IMR-90 (cell line): Measurements from ENCODE around the gene SART1. TPM values are rescaled to one million over a fixed set of nuclear protein-coding genes. Genes with fewer than 3 reads are reported as not detected.

Source experiments
- ATAC-seq: fragments of 200-7000 bp; cut with Tn5 transposase; 2 replicates; pipeline ENCODE4 v1.9.1; 2020; ENCODE audit warnings: low read depth, mild to moderate bottlenecking, moderate library complexity
- BruUV-seq: library from RNA; stranded (reverse); fragments of 400-500 nt; replicated peaks from 2 replicates; lab custom pipeline; 2021; lab: Mats Ljungman, UMichigan
- CTCF ChIA-PET: fragments of 300-600 bp; formaldehyde crosslinking; extraction: SDS; loops from one replicate; lab custom pipeline; 2021; ENCODE audit warnings: antibody characterized with exemption; lab: Yijun Ruan, JAX
- POLR2A ChIA-PET: fragments of 300-600 bp; sonication (Branson Sonifier 250); formaldehyde crosslinking; loops from one replicate; lab custom pipeline; 2022; ENCODE audit warnings: antibody characterized with exemption; ENCODE audit not compliant: unreplicated experiment; lab: Charles Lee
- DNase-seq: peaks from one replicate; pipeline ENCODE4 v3.0.0; 2013
- H2AFZ ChIP-seq: replicated peaks from 2 replicates; pipeline ENCODE3; 2013; ENCODE audit warnings: low read length, mild to moderate bottlenecking; ENCODE audit not compliant: poor library complexity
- H2AK5ac ChIP-seq: 2 replicates; pipeline ENCODE4 v1.6.1; 2013; ENCODE audit warnings: low read depth, low read length, inconsistent platforms
- H2AK9ac ChIP-seq: replicated peaks from 2 replicates; pipeline ENCODE3; 2013; ENCODE audit warnings: mild to moderate bottlenecking, low read depth, low read length, moderate library complexity; ENCODE audit not compliant: poor library complexity
- H2BK120ac ChIP-seq: 2 replicates; pipeline ENCODE4 v1.6.1; 2013; ENCODE audit warnings: low read depth, low read length, inconsistent platforms
- H2BK15ac ChIP-seq: 3 replicates; pipeline ENCODE4 v1.6.1; 2013; ENCODE audit warnings: low read depth, low read length, inconsistent platforms
- H2BK20ac ChIP-seq: 2 replicates; pipeline ENCODE4 v1.6.1; 2013; ENCODE audit warnings: low read depth, mild to moderate bottlenecking, inconsistent platforms, low read length, moderate library complexity
- H2BK5ac ChIP-seq: 2 replicates; pipeline ENCODE4 v1.6.1; 2013; ENCODE audit warnings: mild to moderate bottlenecking, low read depth, low read length, inconsistent platforms; ENCODE audit not compliant: poor library complexity, severe bottlenecking
- H3K14ac ChIP-seq: replicated peaks from 2 replicates; pipeline ENCODE4 v1.6.1; 2013; ENCODE audit warnings: low read depth, low read length, inconsistent platforms
- H3K18ac ChIP-seq: 2 replicates; pipeline ENCODE4 v1.6.1; 2013; ENCODE audit warnings: low read depth, low read length, control low read depth
- H3K23ac ChIP-seq: 2 replicates; pipeline ENCODE4 v1.6.1; 2013; ENCODE audit warnings: low read depth, low read length, inconsistent platforms
- H3K27ac ChIP-seq: 2 replicates; pipeline ENCODE4 v1.5.1; 2013; ENCODE audit warnings: mild to moderate bottlenecking, control low read depth, low read length; ENCODE audit not compliant: insufficient read depth
- H3K27me3 ChIP-seq: 2 replicates; pipeline ENCODE4 v1.6.1; 2013; ENCODE audit warnings: low read length; ENCODE audit not compliant: control insufficient read depth, insufficient read depth
- H3K36me3 ChIP-seq: 2 replicates; pipeline ENCODE4 v1.6.1; 2013; ENCODE audit warnings: low read length, mixed read lengths; ENCODE audit not compliant: control insufficient read depth, insufficient read depth
- H3K4ac ChIP-seq: 2 replicates; pipeline ENCODE4 v1.6.1; 2013; ENCODE audit warnings: low read depth, low read length, inconsistent platforms
- H3K4me1 ChIP-seq: 2 replicates; pipeline ENCODE4 v1.6.1; 2013; ENCODE audit warnings: low read length, mixed read lengths; ENCODE audit not compliant: control insufficient read depth, insufficient read depth
- H3K4me2 ChIP-seq: 2 replicates; pipeline ENCODE4 v1.6.1; 2013; ENCODE audit warnings: low read depth, mild to moderate bottlenecking, control low read depth, low read length, moderate library complexity
- H3K4me3 ChIP-seq: 2 replicates; pipeline ENCODE4 v1.5.1; 2013; ENCODE audit warnings: low read depth, mild to moderate bottlenecking, control low read depth, low read length, moderate library complexity; ENCODE audit not compliant: insufficient read depth
- H3K56ac ChIP-seq: 2 replicates; pipeline ENCODE4 v1.6.1; 2013; ENCODE audit warnings: low read length, inconsistent platforms; ENCODE audit not compliant: insufficient read depth; ENCODE audit errors: extremely low read depth
- H3K79me1 ChIP-seq, 2 experiments: 2 replicates each; pipeline ENCODE4 v1.6.1; 2013; ENCODE audit warnings: low read length in 2 of 2, inconsistent platforms in 1 of 2, low read depth in 1 of 2
- H3K9ac ChIP-seq: 2 replicates; pipeline ENCODE4 v1.6.1; 2013; ENCODE audit warnings: low read depth, low read length, control low read depth
- H3K9me1 ChIP-seq: 2 replicates; pipeline ENCODE4 v1.6.1; 2013; ENCODE audit warnings: low read length, inconsistent platforms; ENCODE audit not compliant: insufficient read depth
- H3K9me3 ChIP-seq: 2 replicates; pipeline ENCODE4 v1.6.1; 2013; ENCODE audit warnings: low read length; ENCODE audit not compliant: control insufficient read depth, insufficient read depth
- H4K20me1 ChIP-seq: 2 replicates; pipeline ENCODE4 v1.6.1; 2013; ENCODE audit warnings: low read length, inconsistent platforms; ENCODE audit not compliant: insufficient read depth
- H4K5ac ChIP-seq: 2 replicates; pipeline ENCODE4 v1.6.1; 2013; ENCODE audit warnings: mild to moderate bottlenecking, low read depth, low read length, control low read depth
- H4K8ac ChIP-seq, 2 experiments: 2 replicates each; pipeline ENCODE4 v1.6.1; 2013; ENCODE audit warnings: low read depth in 2 of 2, low read length in 2 of 2, control low read depth in 1 of 2, inconsistent platforms in 1 of 2
- H4K91ac ChIP-seq: 2 replicates; pipeline ENCODE4 v1.6.1; 2013; ENCODE audit warnings: low read depth, low read length, inconsistent platforms; ENCODE audit not compliant: insufficient read depth
- BHLHE40 ChIP-seq: fragments of 150-350 bp; IDR thresholded peaks from 2 replicates; pipeline ENCODE4 v1.6.1; 2016; ENCODE audit warnings: mild to moderate bottlenecking, low read depth, low read length
- CEBPB ChIP-seq: IDR thresholded peaks from 2 replicates; pipeline ENCODE4 v1.6.1; 2012; ENCODE audit warnings: low read depth, low read length, improper control_type of control experiment
- CHD1 ChIP-seq: IDR thresholded peaks from 2 replicates; pipeline ENCODE4 v1.6.1; 2012; ENCODE audit warnings: low read depth, low read length, improper control_type of control experiment
- MAZ ChIP-seq: IDR thresholded peaks from 2 replicates; pipeline ENCODE4 v1.6.1; 2012; ENCODE audit warnings: low read depth, mild to moderate bottlenecking, low read length, improper control_type of control experiment, moderate library complexity, borderline replicate concordance
- MXI1 ChIP-seq: IDR thresholded peaks from 2 replicates; pipeline ENCODE4 v1.6.1; 2012; ENCODE audit warnings: low read depth, mild to moderate bottlenecking, low read length, moderate library complexity, borderline replicate concordance
- POLR2A ChIP-seq: IDR thresholded peaks from 2 replicates; pipeline ENCODE4 v1.6.1; 2012; ENCODE audit warnings: mild to moderate bottlenecking, low read depth, low read length
- RAD21 ChIP-seq: IDR thresholded peaks from 2 replicates; pipeline ENCODE4 v1.6.1; 2012; ENCODE audit warnings: low read length, improper control_type of control experiment
- RCOR1 ChIP-seq: IDR thresholded peaks from 2 replicates; pipeline ENCODE4 v1.6.1; 2012; ENCODE audit warnings: mild to moderate bottlenecking, low read length, improper control_type of control experiment; ENCODE audit not compliant: insufficient replicate concordance
- RFX5 ChIP-seq: IDR thresholded peaks from 2 replicates; pipeline ENCODE4 v1.8.0; 2012; ENCODE audit warnings: low read depth, mild to moderate bottlenecking, low read length, moderate library complexity
- SMC3 ChIP-seq: fragments of 150-350 bp; IDR thresholded peaks from 2 replicates; pipeline ENCODE4 v1.6.1; 2016; ENCODE audit warnings: low read depth, mild to moderate bottlenecking, antibody characterized with exemption, low read length, moderate library complexity
- WGBS, 2 experiments: methylation state at CpG; one replicate each; pipeline versions ENCODE4 v1.1.5 to v1.1.7; 2013; ENCODE audit warnings: missing lambda C conversion rate in 2 of 2; ENCODE audit not compliant: insufficient read length in 1 of 2; ENCODE audit errors: extremely low coverage in 2 of 2; 5-methylcytosine and 5-hydroxymethylcytosine counted together
- dilution Hi-C: fragments of 300-500 bp; cut with HindIII; formaldehyde crosslinking; loops from one replicate; pipeline ENCODE4 v1.14.3; 2018; ENCODE audit warnings: low sequenced_read_pairs; ENCODE audit not compliant: unreplicated experiment
- in situ Hi-C: fragments of 300-500 bp; cut with MboI; formaldehyde crosslinking; loops from 3 replicates; pipeline ENCODE4 v1.14.3; 2019; ENCODE audit warnings: low sequenced_read_pairs, inconsistent platforms, mixed read lengths
- intact Hi-C: fragments of 100-400 bp; cut with micrococcal nuclease; formaldehyde crosslinking; loops from 2 replicates; pipeline ENCODE4 v1.10.0; 2022
- polyA plus RNA-seq, 3 experiments: library from polyadenylated mRNA; depleted of rRNA; stranded (reverse); fragments of >200 nt; gene quantifications; 2 replicates each; pipeline ENCODE4 v1.2.3, GENCODE V29; 2012; ENCODE audit warnings: low replicate concordance in 1 of 3
- total RNA-seq: library from RNA; depleted of rRNA; stranded (reverse); fragments of >200 nt; gene quantifications from 2 replicates; pipeline ENCODE4 v1.2.3, GENCODE V29; 2012
- TF ChIP-seq, protein P1 (sequence below): fragments of 150-350 bp; IDR thresholded peaks from 2 replicates; pipeline ENCODE4 v1.6.1; 2017; ENCODE audit warnings: mild to moderate bottlenecking, antibody characterized with exemption, low read length, low read depth
- TF ChIP-seq, protein P2 (sequence below): fragments of 150-350 bp; IDR thresholded peaks from 2 replicates; pipeline ENCODE4 v1.6.1; 2016; ENCODE audit warnings: low read depth, mild to moderate bottlenecking, low read length, moderate library complexity, borderline replicate concordance
- TF ChIP-seq, protein P3 (sequence below): conservative IDR thresholded peaks from 2 replicates; pipeline ENCODE4 v1.5.1; 2012; ENCODE audit warnings: mild to moderate bottlenecking, low read depth, low read length, improper control_type of control experiment

SART1 gene
- total and polyA plus RNA-seq, 2 of the 4 experiments (the other 2 are of a cell fraction): 25.5 to 43.5 TPM

DNA sequence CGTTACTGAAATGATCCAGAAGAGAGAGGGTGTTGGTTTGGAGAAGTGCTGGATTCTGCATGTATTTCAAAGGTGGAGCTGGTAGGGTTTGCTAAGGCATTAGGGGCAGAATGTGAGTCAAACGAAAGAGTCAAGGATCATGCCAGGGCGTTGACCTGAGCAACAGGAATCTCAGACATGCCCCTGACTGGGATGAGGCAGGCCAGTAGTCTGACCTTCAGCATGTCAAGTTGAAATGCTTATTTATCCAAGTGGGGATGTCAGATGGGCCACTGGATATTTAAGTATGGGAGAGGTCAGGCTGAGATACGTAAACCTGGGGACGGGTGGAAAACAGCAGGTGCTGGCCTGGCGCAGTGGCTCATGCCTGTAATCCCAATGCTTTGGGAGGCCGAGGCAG, 19.0 kb upstream of the SART1 start (continued):
- TF ChIP-seq BHLHE40 (no peak), RFX5 (no peak), CHD1 (no peak)

DNA sequence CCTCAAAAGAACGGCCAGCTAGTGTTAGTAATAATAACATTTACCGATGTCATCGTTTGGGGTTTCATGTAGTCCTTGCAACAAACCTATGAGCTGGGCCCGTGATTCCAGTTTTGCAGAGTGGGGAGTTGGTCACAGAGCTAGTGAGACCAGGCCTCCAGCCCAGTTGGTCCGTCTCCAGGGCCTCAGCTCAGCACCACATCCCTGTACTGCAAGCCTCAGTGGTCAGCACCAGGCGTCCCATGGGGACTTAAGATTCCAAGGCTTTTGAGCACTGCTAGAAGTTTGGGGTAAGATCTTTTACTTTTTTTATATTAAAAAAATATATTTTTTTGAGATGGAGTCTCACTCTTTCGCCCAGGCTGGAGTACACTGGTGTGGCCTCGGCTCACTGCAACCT, 17.3 kb upstream of the SART1 start:
- WGBS, 2 experiments: no CpG with 5 or more reads among the region's 8 CpGs
- CTCF ChIA-PET: no interaction called here
- TF ChIP-seq POLR2A (no peak), RCOR1 (no peak), RAD21 (no peak), CHD1 (no peak), MAZ (no peak), SMC3 (no peak), BHLHE40 (no peak), CEBPB (no peak), MXI1 (no peak)
- TF ChIP-seq, protein P1, sequence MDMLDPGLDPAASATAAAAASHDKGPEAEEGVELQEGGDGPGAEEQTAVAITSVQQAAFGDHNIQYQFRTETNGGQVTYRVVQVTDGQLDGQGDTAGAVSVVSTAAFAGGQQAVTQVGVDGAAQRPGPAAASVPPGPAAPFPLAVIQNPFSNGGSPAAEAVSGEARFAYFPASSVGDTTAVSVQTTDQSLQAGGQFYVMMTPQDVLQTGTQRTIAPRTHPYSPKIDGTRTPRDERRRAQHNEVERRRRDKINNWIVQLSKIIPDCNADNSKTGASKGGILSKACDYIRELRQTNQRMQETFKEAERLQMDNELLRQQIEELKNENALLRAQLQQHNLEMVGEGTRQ: no peak
- TF ChIP-seq, protein P2, sequence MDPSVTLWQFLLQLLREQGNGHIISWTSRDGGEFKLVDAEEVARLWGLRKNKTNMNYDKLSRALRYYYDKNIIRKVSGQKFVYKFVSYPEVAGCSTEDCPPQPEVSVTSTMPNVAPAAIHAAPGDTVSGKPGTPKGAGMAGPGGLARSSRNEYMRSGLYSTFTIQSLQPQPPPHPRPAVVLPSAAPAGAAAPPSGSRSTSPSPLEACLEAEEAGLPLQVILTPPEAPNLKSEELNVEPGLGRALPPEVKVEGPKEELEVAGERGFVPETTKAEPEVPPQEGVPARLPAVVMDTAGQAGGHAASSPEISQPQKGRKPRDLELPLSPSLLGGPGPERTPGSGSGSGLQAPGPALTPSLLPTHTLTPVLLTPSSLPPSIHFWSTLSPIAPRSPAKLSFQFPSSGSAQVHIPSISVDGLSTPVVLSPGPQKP: no peak
- TF ChIP-seq, protein P3, sequence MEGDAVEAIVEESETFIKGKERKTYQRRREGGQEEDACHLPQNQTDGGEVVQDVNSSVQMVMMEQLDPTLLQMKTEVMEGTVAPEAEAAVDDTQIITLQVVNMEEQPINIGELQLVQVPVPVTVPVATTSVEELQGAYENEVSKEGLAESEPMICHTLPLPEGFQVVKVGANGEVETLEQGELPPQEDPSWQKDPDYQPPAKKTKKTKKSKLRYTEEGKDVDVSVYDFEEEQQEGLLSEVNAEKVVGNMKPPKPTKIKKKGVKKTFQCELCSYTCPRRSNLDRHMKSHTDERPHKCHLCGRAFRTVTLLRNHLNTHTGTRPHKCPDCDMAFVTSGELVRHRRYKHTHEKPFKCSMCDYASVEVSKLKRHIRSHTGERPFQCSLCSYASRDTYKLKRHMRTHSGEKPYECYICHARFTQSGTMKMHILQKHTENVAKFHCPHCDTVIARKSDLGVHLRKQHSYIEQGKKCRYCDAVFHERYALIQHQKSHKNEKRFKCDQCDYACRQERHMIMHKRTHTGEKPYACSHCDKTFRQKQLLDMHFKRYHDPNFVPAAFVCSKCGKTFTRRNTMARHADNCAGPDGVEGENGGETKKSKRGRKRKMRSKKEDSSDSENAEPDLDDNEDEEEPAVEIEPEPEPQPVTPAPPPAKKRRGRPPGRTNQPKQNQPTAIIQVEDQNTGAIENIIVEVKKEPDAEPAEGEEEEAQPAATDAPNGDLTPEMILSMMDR: no peak
- no peak overlapping the region for H3K4me3 ChIP-seq
- no peak overlapping the region for H2BK20ac ChIP-seq
- no peak overlapping the region for H4K5ac ChIP-seq
- peaks cover 6% of the 10 kb centered on the region for H3K4me1 ChIP-seq
- H2BK15ac ChIP-seq: no peak overlapping the region
- no peak overlapping the region for H3K4ac ChIP-seq
- no peaks in the 10 kb centered on the region for H3K36me3 ChIP-seq
- BruUV-seq: no TSS peak
- H2AFZ ChIP-seq: no peak overlapping the region
- H3K27ac ChIP-seq: no peak overlapping the region
- ATAC-seq: no peak
- no peak overlapping the region for H2BK120ac ChIP-seq
- H3K56ac ChIP-seq: no peak overlapping the region
- no peak overlapping the region for H4K8ac ChIP-seq
- no peak for DNase-seq
- peak overlapping the region; percentile 40; the same call in 1 of the 2 replicates for H2AK5ac ChIP-seq
- H3K23ac ChIP-seq: no peak overlapping the region
- no peak overlapping the region for H3K4me2 ChIP-seq
- no peak overlapping the region for H3K18ac ChIP-seq
- peaks cover 3% of the 10 kb centered on the region; the same call in 1 of the 2 replicates for H3K27me3 ChIP-seq
- H3K9ac ChIP-seq: no peak overlapping the region
- peaks cover 12% of the 10 kb centered on the region for H3K9me1 ChIP-seq
- in situ Hi-C loops (no loop called here), dilution Hi-C loops (no loop called here), intact Hi-C loops (no loop called here)
- POLR2A ChIA-PET: no interaction called here
- no peak overlapping the region for H3K14ac ChIP-seq
- H3K9me3 ChIP-seq: no peaks in the 10 kb centered on the region
- no peak overlapping the region for H4K91ac ChIP-seq
- 0 out of 2 replicates have a peak, but pooled peaks cover 3% of the 10 kb centered on the region for H4K20me1 ChIP-seq
- no peak overlapping the region for H2AK9ac ChIP-seq
- no peak overlapping the region for H2BK5ac ChIP-seq
- peaks cover 0 to 15% of the 10 kb centered on the region in 2 experiments; a peak in 2 of 4 replicates for H3K79me1 ChIP-seq
